IPS-20b (cell line): ENCODE measurements around the gene PGAP3.
"Not testable (repeated sequence)": the region's sequence is repeated elsewhere in the genome, so short reads cannot be mapped to it uniquely, and the experiment has no call there.

Experiments
- H3K27ac ChIP-seq: one replicate; pipeline ENCODE4 v1.5.1; 2013; ENCODE audit warnings: low read length
- H3K27me3 ChIP-seq: 2 replicates; pipeline ENCODE4 v1.6.1; 2013; ENCODE audit warnings: mild to moderate bottlenecking, low read length, inconsistent platforms; ENCODE audit not compliant: insufficient read depth
- H3K36me3 ChIP-seq: 2 replicates; pipeline ENCODE4 v1.6.1; 2013; ENCODE audit warnings: low read depth, mild to moderate bottlenecking, inconsistent platforms, low read length, moderate library complexity; ENCODE audit not compliant: insufficient read depth
- H3K4me1 ChIP-seq: 2 replicates; pipeline ENCODE4 v1.6.1; 2013; ENCODE audit warnings: mild to moderate bottlenecking, control low read depth, inconsistent platforms, low read length, moderate library complexity; ENCODE audit not compliant: insufficient read depth
- H3K4me3 ChIP-seq: 2 replicates; pipeline ENCODE4 v1.5.1; 2013; ENCODE audit warnings: mild to moderate bottlenecking, low read length, inconsistent platforms
- H3K9ac ChIP-seq: 2 replicates; pipeline ENCODE4 v1.6.1; 2013; ENCODE audit warnings: low read depth, mild to moderate bottlenecking, inconsistent platforms, low read length, moderate library complexity
- H3K9me3 ChIP-seq: 2 replicates; pipeline ENCODE4 v1.6.1; 2013; ENCODE audit warnings: mild to moderate bottlenecking, low read depth, low read length, inconsistent platforms; ENCODE audit not compliant: insufficient read depth

Gene PGAP3

GRCh38 chr17:39711071-39711470 lies 23.2 kb upstream of the PGAP3 start:
- H3K27me3 ChIP-seq, H3K27ac ChIP-seq, H3K4me1 ChIP-seq, H3K9ac ChIP-seq, H3K9me3 ChIP-seq, H3K4me3 ChIP-seq: not testable (repeated sequence)
- H3K36me3 ChIP-seq = peaks cover 96% of the 10 kb centered on the region

- H3K36me3 ChIP-seq = peaks cover 88% of the 10 kb centered on the region
Observed at GRCh38 chr17:39709998-39710964, 22.4 kb upstream of the PGAP3 start.

GRCh38 chr17:39709319-39709997 lies 21.6 kb upstream of the PGAP3 start:
- Histone ChIP-seq H3K4me1 (peaks cover 11% of the 10 kb centered on the region; the same call in 1 of the 2 replicates), H3K27me3 (no peaks in the 10 kb centered on the region), H3K36me3 (peaks cover 84% of the 10 kb centered on the region), H3K9me3 (no peaks in the 10 kb centered on the region), H3K9ac (no peak overlapping the region), H3K4me3 (no peak overlapping the region), H3K27ac (no peak overlapping the region)

More at GRCh38 chr17:39709998-39710964, 22.4 kb upstream of the PGAP3 start:
- Histone ChIP-seq H3K27me3 (no peaks in the 10 kb centered on the region), H3K27ac (no peak overlapping the region), H3K4me3 (no peak overlapping the region), H3K9ac (no peak overlapping the region), H3K9me3 (no peaks in the 10 kb centered on the region), H3K4me1 (peaks cover 4% of the 10 kb centered on the region; the same call in 1 of the 2 replicates)

GRCh38 chr17:39706921-39707337 lies 19.1 kb upstream of the PGAP3 start:
- Histone ChIP-seq H3K36me3 (peaks cover 83% of the 10 kb centered on the region), H3K9me3 (no peaks in the 10 kb centered on the region), H3K9ac (no peak overlapping the region), H3K27ac (peak overlapping the region; percentile 14), H3K4me3 (no peak overlapping the region), H3K27me3 (no peaks in the 10 kb centered on the region), H3K4me1 (peaks cover 24% of the 10 kb centered on the region)

GRCh38 chr17:39706383-39706782 lies 18.5 kb upstream of the PGAP3 start:
- Histone ChIP-seq H3K36me3 (peaks cover 81% of the 10 kb centered on the region), H3K4me3 (no peak overlapping the region), H3K4me1 (peaks cover 25% of the 10 kb centered on the region), H3K27me3 (no peaks in the 10 kb centered on the region), H3K27ac (peak overlapping the region; percentile 14), H3K9me3 (no peaks in the 10 kb centered on the region), H3K9ac (no peak overlapping the region)

GRCh38 chr17:39705786-39706348 lies 18.0 kb upstream of the PGAP3 start:
- Histone ChIP-seq H3K27ac (peak overlapping the region; percentile 77), H3K36me3 (peaks cover 76% of the 10 kb centered on the region), H3K4me3 (0 out of 2 replicates have a peak overlapping the region, but pooled peaks have one; percentile 8), H3K27me3 (no peaks in the 10 kb centered on the region), H3K9me3 (no peaks in the 10 kb centered on the region), H3K4me1 (peaks cover 25% of the 10 kb centered on the region), H3K9ac (peak overlapping the region; percentile 61)

GRCh38 chr17:39704821-39705551 lies 17.1 kb upstream of the PGAP3 start:
- Histone ChIP-seq H3K9ac (peak overlapping the region; percentile 61), H3K36me3 (peaks cover 67% of the 10 kb centered on the region), H3K4me1 (peaks cover 25% of the 10 kb centered on the region), H3K27ac (peak overlapping the region; percentile 77), H3K27me3 (no peaks in the 10 kb centered on the region), H3K4me3 (peak overlapping the region; percentile 14; the same call in 1 of the 2 replicates), H3K9me3 (no peaks in the 10 kb centered on the region)

- Histone ChIP-seq H3K9me3 (no peaks in the 10 kb centered on the region), H3K4me1 (peaks cover 31% of the 10 kb centered on the region), H3K4me3 (no peak overlapping the region), H3K27me3 (no peaks in the 10 kb centered on the region), H3K36me3 (peaks cover 56% of the 10 kb centered on the region), H3K9ac (0 out of 2 replicates have a peak overlapping the region, but pooled peaks have one; percentile 12), H3K27ac (no peak overlapping the region)
Observed at GRCh38 chr17:39703913-39704312, 16.1 kb upstream of the PGAP3 start.

GRCh38 chr17:39702901-39703893 lies 15.3 kb upstream of the PGAP3 start:
- no peaks in the 10 kb centered on the region for H3K9me3 ChIP-seq
- H3K4me3 ChIP-seq = peak overlapping the region; percentile 97
- H3K4me1 ChIP-seq = peaks cover 34% of the 10 kb centered on the region
- peaks cover 49% of the 10 kb centered on the region for H3K36me3 ChIP-seq
- H3K27me3 ChIP-seq = no peaks in the 10 kb centered on the region
- H3K9ac ChIP-seq = peak overlapping the region; percentile 91; the same call in 1 of the 2 replicates
- H3K27ac ChIP-seq = no peak overlapping the region

GRCh38 chr17:39701784-39702422 lies 14.0 kb upstream of the PGAP3 start:
- Histone ChIP-seq H3K36me3 (peaks cover 36% of the 10 kb centered on the region; the same call in 1 of the 2 replicates), H3K9me3 (no peaks in the 10 kb centered on the region), H3K27ac (no peak overlapping the region), H3K27me3 (no peaks in the 10 kb centered on the region), H3K9ac (peak overlapping the region; percentile 91; the same call in 1 of the 2 replicates), H3K4me1 (peaks cover 36% of the 10 kb centered on the region), H3K4me3 (peak overlapping the region; percentile 97)
